ENCODE data around the gene APOH. TPM values are rescaled to one million over a fixed set of nuclear protein-coding genes. Genes with fewer than 3 reads are reported as not detected.

Gene APOH
- total RNA-seq, 1 donor from 2014 or later, result not detected

- H3K27me3 Mint-ChIP-seq (ENCODE audit: unreplicated experiment), result no peaks in the 10 kb centered on the region
- no peak for TF ChIP-seq CTCF (IDR thresholded peaks at IDR 0.05)
- peaks cover 21% of the 10 kb centered on the region for H3K4me1 Mint-ChIP-seq (ENCODE audit: unreplicated experiment)
- peak overlapping the region; percentile 85 for H3K27ac Mint-ChIP-seq (ENCODE audit: unreplicated experiment)
- H3K36me3 Mint-ChIP-seq (ENCODE audit: unreplicated experiment), result no peaks in the 10 kb centered on the region
- DNase-seq (ENCODE audit: extremely low spot score, unreplicated experiment), result no peak
- H3K9me3 Mint-ChIP-seq (ENCODE audit: unreplicated experiment), result no peaks in the 10 kb centered on the region
- peak overlapping the region; percentile 90 for H3K4me3 Mint-ChIP-seq (ENCODE audit: unreplicated experiment)
Measured at GRCh38 chr17:66192378-66192687, 36.9 kb downstream of the APOH start.

DNA sequence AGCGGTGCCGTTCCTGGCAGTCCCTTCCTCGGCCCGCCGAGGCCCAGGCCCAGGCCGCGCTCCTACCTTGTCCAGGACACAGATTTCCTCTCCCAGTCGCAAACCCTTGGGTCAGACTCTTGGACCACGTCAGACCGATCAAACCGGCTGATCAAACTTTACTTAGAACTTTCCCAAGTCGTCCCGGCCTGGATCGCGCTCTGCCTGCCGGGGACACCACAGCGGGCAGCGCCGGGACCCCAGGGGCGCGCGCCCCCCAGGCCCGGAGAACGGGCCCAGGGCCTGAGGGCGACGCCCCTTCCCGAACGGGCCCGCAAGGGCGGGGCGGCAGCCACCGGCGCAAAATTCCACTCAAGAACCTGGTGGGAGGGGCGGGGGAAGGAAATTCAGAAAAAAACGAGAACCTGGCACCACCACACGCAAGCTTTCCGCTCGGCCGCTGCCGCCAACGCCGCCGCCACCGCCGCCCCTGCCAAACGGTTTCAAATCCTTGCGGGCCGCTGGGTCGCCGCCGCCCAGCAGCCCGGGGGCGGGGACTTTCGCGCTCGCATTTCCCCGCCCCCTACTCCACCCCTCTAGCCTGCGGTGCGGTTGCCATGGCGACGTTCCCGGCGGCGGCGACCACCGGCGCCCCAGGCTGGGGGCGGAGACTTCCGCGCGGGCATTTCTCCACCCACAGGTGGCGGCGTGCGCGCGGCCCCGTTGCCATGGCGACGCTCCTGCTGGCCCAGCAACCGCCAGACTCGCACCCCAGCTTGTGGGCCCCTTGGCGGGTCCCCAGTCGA lies 37.4 kb downstream of the APOH start, which contains the start of gene CEP112:
Gene CEP112, minus strand, starts transcription at position 541 of the 785 bp plus-strand sequence.
- Mint-ChIP-seq H3K27ac (ENCODE audit: unreplicated experiment) (peak within 1 kb of the TSS; percentile 90), H3K4me3 (ENCODE audit: unreplicated experiment) (peak within 1 kb of the TSS; percentile 90), H3K4me1 (ENCODE audit: unreplicated experiment) (peaks cover 21% of the 10 kb centered on the region), H3K27me3 (ENCODE audit: unreplicated experiment) (no peaks in the 10 kb centered on the region), H3K9me3 (ENCODE audit: unreplicated experiment) (no peaks in the 10 kb centered on the region), H3K36me3 (ENCODE audit: unreplicated experiment) (no peaks in the 10 kb centered on the region)
- DNase-seq (ENCODE audit: extremely low spot score, unreplicated experiment), result peak; percentile 89
- TF ChIP-seq CTCF (IDR thresholded peaks at IDR 0.05), result no peak

DNA sequence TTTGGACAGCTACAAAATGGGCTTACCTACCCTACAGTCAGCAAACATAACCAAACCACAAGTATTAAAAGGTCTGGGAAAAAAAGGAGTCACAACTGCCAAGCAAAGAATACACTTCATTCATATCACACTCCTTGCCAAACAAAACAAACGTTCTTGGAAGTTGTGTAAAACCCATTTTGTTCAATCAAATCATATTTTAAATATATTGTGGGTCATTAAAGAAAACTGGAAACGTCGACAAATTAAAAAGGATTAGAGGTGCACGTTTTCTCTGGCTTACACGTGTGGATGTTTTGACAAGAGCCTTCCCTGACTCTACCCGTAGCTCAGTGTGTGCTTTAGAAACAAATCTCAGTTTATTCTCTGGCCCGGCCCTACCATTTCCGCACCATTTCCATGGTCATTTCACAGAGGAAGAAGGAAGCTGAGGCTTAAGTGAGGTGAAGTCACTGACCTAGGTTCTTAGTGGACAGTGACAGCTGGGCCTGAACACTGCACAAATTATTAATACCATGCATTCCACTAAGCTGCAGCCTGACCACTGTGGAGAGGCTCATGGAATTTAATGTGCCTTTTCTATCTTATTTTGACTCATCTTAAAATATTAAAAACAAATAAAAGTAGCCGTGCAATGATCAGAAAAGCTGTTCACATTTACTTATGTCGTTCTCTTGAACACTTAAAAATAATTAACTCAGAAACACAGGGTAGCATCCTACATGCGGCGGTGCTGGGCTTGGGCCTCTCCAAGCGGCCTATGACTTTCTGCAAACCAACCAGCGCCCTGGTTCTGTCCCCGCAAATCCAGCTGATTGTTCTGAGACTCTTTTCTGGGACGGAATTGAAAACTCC lies 38.2 kb downstream of the APOH start:
- peaks cover 21% of the 10 kb centered on the region for H3K4me1 Mint-ChIP-seq (ENCODE audit: unreplicated experiment)
- peak overlapping the region; percentile 90 for H3K4me3 Mint-ChIP-seq (ENCODE audit: unreplicated experiment)
- TF ChIP-seq CTCF (IDR thresholded peaks at IDR 0.05), result no peak
- no peaks in the 10 kb centered on the region for H3K36me3 Mint-ChIP-seq (ENCODE audit: unreplicated experiment)
- H3K9me3 Mint-ChIP-seq (ENCODE audit: unreplicated experiment), result no peaks in the 10 kb centered on the region
- H3K27ac Mint-ChIP-seq (ENCODE audit: unreplicated experiment), result peak overlapping the region; percentile 90
- DNase-seq (ENCODE audit: extremely low spot score, unreplicated experiment), result no peak
- no peaks in the 10 kb centered on the region for H3K27me3 Mint-ChIP-seq (ENCODE audit: unreplicated experiment)

GRCh38 chr17:66187718-66188117 lies 41.5 kb downstream of the APOH start:
- Mint-ChIP-seq H3K36me3 (ENCODE audit: unreplicated experiment) (peaks cover 6% of the 10 kb centered on the region), H3K27ac (ENCODE audit: unreplicated experiment) (no peak overlapping the region), H3K4me1 (ENCODE audit: unreplicated experiment) (peaks cover 21% of the 10 kb centered on the region), H3K4me3 (ENCODE audit: unreplicated experiment) (no peak overlapping the region), H3K27me3 (ENCODE audit: unreplicated experiment) (no peaks in the 10 kb centered on the region), H3K9me3 (ENCODE audit: unreplicated experiment) (peaks cover 6% of the 10 kb centered on the region)
- no peak for DNase-seq (ENCODE audit: extremely low spot score, unreplicated experiment)
- TF ChIP-seq CTCF (IDR thresholded peaks at IDR 0.05), result no peak

DNA sequence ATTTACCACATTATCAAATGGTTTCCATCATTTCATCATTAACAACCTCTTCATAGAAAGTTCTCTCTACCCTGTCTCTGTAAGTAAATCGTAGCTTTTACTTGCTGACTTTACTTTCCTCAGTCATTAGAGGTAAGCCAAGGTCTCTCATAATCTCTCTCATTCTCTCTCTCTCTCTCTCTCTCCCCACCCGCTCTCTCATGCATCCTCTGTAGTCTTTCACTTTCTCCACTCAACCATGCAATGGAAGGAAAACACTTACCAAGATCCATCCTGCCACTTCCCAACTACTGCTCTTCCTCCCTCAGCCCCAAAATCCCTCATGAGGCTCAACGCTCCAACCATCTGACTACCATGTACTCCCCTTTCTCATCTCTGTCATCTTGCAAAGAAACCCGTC lies 43.4 kb downstream of the APOH start:
- no peak for DNase-seq (ENCODE audit: extremely low spot score, unreplicated experiment)
- Mint-ChIP-seq H3K27ac (ENCODE audit: unreplicated experiment) (no peak overlapping the region), H3K27me3 (ENCODE audit: unreplicated experiment) (no peaks in the 10 kb centered on the region), H3K36me3 (ENCODE audit: unreplicated experiment) (peaks cover 18% of the 10 kb centered on the region), H3K4me1 (ENCODE audit: unreplicated experiment) (peaks cover 8% of the 10 kb centered on the region), H3K9me3 (ENCODE audit: unreplicated experiment) (peaks cover 6% of the 10 kb centered on the region), H3K4me3 (ENCODE audit: unreplicated experiment) (no peak overlapping the region)
- no peak for TF ChIP-seq CTCF (IDR thresholded peaks at IDR 0.05)

Measured in osteocyte (in vitro differentiated cells).